B cell (primary cell): ENCODE data around the gene SNX14. TPM values are rescaled to one million over a fixed set of nuclear protein-coding genes. Genes with fewer than 3 reads are reported as not detected.
"Not testable (repeated sequence)": the region's sequence is repeated elsewhere in the genome, so short reads cannot be mapped to it uniquely, and the experiment has no call there.

ENCODE experiments used
- ATAC-seq: fragments of 200-7000 bp; cut with Tn5 transposase; one replicate; pipeline ENCODE4 v1.10.0; 2021; ENCODE audit warnings: low read depth, mild to moderate bottlenecking, moderate number of reproducible peaks, moderate library complexity
- CTCF ChIA-PET: fragments of 350-600 bp; sonication (Branson Sonifier 250); formaldehyde crosslinking; loops from one replicate; lab custom pipeline; 2021; ENCODE audit warnings: antibody characterized with exemption, inconsistent platforms; lab: Charles Lee
- POLR2A ChIA-PET: fragments of 350-600 bp; sonication (Branson Sonifier 250); formaldehyde crosslinking; loops from one replicate; lab custom pipeline; 2021; ENCODE audit warnings: antibody characterized with exemption; lab: Charles Lee
- DNase-seq: peaks from one replicate; pipeline ENCODE4 v3.0.0; 2013
- H2AFZ ChIP-seq: 2 replicates; pipeline ENCODE4 v1.6.1; 2012; ENCODE audit warnings: mild to moderate bottlenecking, low read depth, low read length; ENCODE audit not compliant: insufficient read depth, poor library complexity, severe bottlenecking
- H3K27ac ChIP-seq, 2 donors: 1 replicate in 1 of 2; 2 replicates in 1 of 2; pipeline ENCODE4 v1.5.1; 2012 to 2013; ENCODE audit warnings: low read length in 2 of 2, mild to moderate bottlenecking in 2 of 2, moderate library complexity in 1 of 2
- H3K27me3 ChIP-seq, 4 experiments: fragments of 200-600 bp in 1 of 4; sonication (generic) in 1 of 4; replicated peaks in 1 of 4; 1 replicate in 2 of 4; 2 replicates in 2 of 4; pipeline versions ENCODE4 v1.6.1 to v1.7.0; 2013 to 2016; ENCODE audit warnings: low read length in 3 of 4, mild to moderate bottlenecking in 2 of 4, mixed read lengths in 1 of 4, moderate library complexity in 1 of 4; ENCODE audit not compliant: insufficient read depth in 4 of 4, control insufficient read depth in 3 of 4; ENCODE audit errors: control extremely low read depth in 1 of 4
- H3K36me3 ChIP-seq, 2 experiments: replicated peaks in 1 of 2; 1 replicate in 1 of 2; 2 replicates in 1 of 2; pipeline versions ENCODE4 v1.6.1 to v1.7.1; 2013; ENCODE audit warnings: low read length in 1 of 2; ENCODE audit not compliant: insufficient read depth in 2 of 2, control insufficient read depth in 1 of 2; ENCODE audit errors: control extremely low read depth in 1 of 2, extremely low read depth in 1 of 2
- H3K4me1 ChIP-seq, 2 donors: fragments of 200-600 bp in 1 of 2; sonication (generic) in 1 of 2; 1 replicate in 1 of 2; 2 replicates in 1 of 2; pipeline versions ENCODE4 v1.5.1 to v1.6.1; 2013 to 2017; ENCODE audit warnings: low read length in 2 of 2; ENCODE audit not compliant: control insufficient read depth in 2 of 2, insufficient read depth in 2 of 2
- H3K4me2 ChIP-seq: replicated peaks from 2 replicates; pipeline ENCODE3; 2012; ENCODE audit warnings: mild to moderate bottlenecking, low read depth, low read length; ENCODE audit not compliant: poor library complexity, severe bottlenecking
- H3K4me3 ChIP-seq, 5 experiments: fragments of 200-600 bp in 1 of 5; sonication (generic) in 1 of 5; 1 replicate in 3 of 5; 2 replicates in 2 of 5; pipeline versions ENCODE4 v1.5.1 to v1.7.0; 2011 to 2016; ENCODE audit warnings: low read length in 4 of 5, mild to moderate bottlenecking in 4 of 5, low read depth in 2 of 5, control low read depth in 1 of 5, moderate library complexity in 1 of 5; ENCODE audit not compliant: insufficient read depth in 1 of 5; ENCODE audit errors: control extremely low read depth in 1 of 5, extremely low read depth in 1 of 5
- H3K79me2 ChIP-seq: fragments of 200-600 bp; sonication (generic); one replicate; pipeline ENCODE4 v1.6.0; 2016; ENCODE audit warnings: low read length; ENCODE audit not compliant: control insufficient read depth, insufficient read depth
- H3K9ac ChIP-seq: fragments of 200-600 bp; sonication (generic); 2 replicates; pipeline ENCODE4 v1.6.1; 2017; ENCODE audit warnings: mild to moderate bottlenecking, low read length, moderate library complexity
- H3K9me3 ChIP-seq, 3 donors: one replicate each; pipeline versions ENCODE4 v1.6.1 to v1.7.1; 2013; ENCODE audit warnings: low read length in 2 of 3; ENCODE audit not compliant: control insufficient read depth in 2 of 3, insufficient read depth in 1 of 3; ENCODE audit errors: control extremely low read depth in 1 of 3
- H4K20me1 ChIP-seq: 2 replicates; pipeline ENCODE4 v1.6.0; 2012; ENCODE audit warnings: mild to moderate bottlenecking, low read length; ENCODE audit not compliant: insufficient read depth, control insufficient read depth, poor library complexity, severe bottlenecking
- H3K27ac Mint-ChIP-seq: one replicate; pipeline ENCODE4 v1.8.0; 2021; ENCODE audit warnings: mixed read lengths
- H3K27me3 Mint-ChIP-seq: one replicate; pipeline ENCODE4 v1.8.0; 2021; ENCODE audit warnings: mixed read lengths
- H3K4me1 Mint-ChIP-seq: one replicate; pipeline ENCODE4 v1.8.0; 2021; ENCODE audit warnings: mixed read lengths
- H3K4me3 Mint-ChIP-seq: one replicate; pipeline ENCODE4 v1.8.0; 2021; ENCODE audit warnings: mixed read lengths
- H3K9me3 Mint-ChIP-seq: one replicate; pipeline ENCODE4 v1.8.0; 2022; ENCODE audit warnings: mixed read lengths; ENCODE audit not compliant: insufficient read depth
- CTCF ChIP-seq: fragments of 200-600 bp; IDR thresholded peaks from one replicate; pipeline ENCODE4 v1.8.0; 2022; ENCODE audit warnings: antibody characterized with exemption, mild to moderate bottlenecking
- EZH2 ChIP-seq: IDR thresholded peaks from 2 replicates; pipeline ENCODE4 v1.6.1; 2012; ENCODE audit warnings: borderline replicate concordance, low read depth, mild to moderate bottlenecking, moderate library complexity, low read length; ENCODE audit not compliant: insufficient read depth, poor library complexity, severe bottlenecking
- WGBS: methylation state at CpG from one replicate; pipeline ENCODE4 v1.1.5; 2013; ENCODE audit warnings: missing lambda C conversion rate; ENCODE audit not compliant: insufficient coverage; 5-methylcytosine and 5-hydroxymethylcytosine counted together
- intact Hi-C: fragments of 100-400 bp; cut with micrococcal nuclease; formaldehyde crosslinking; loops from one replicate; pipeline ENCODE4 v1.10.0; 2022
- polyA plus RNA-seq: library from polyadenylated mRNA; depleted of rRNA; stranded (reverse); fragments of >200 nt; gene quantifications from 2 replicates; pipeline ENCODE4 v1.2.3, GENCODE V29; 2012
- total RNA-seq, 2 donors: library from RNA; stranded (reverse); fragments of 120-200 nt in 1 of 2; gene quantifications; 1 replicate in 1 of 2; 2 replicates in 1 of 2; pipeline versions ENCODE4 v1.2.3 to v1.2.4, GENCODE V29; 2013 to 2022

Gene SNX14
- total and polyA plus RNA-seq, 2 donors (not counting 1 experiment from before 2014, with no cell fraction given) = 36.9 to 80.0 TPM

- Histone ChIP-seq H4K20me1 (peaks cover 45% of the 10 kb centered on the region), H3K9me3 (no peaks in the 10 kb centered on the region), H3K4me3 (no peak overlapping the region), H3K79me2 (peaks cover 96% of the 10 kb centered on the region), H3K27me3 (no peaks in the 10 kb centered on the region), H3K4me2 (no peak overlapping the region), H3K4me1 (peaks cover 15 to 22% of the 10 kb centered on the region in 2 donors), H2AFZ (no peak overlapping the region), H3K27ac (peak overlapping the region in 1 of 2 donors; percentile 2), H3K36me3 (peaks cover 3 to 64% of the 10 kb centered on the region in 2 experiments), H3K9ac (no peak overlapping the region)
- Mint-ChIP-seq H3K4me3 (no peak overlapping the region), H3K4me1 (peaks cover 41% of the 10 kb centered on the region), H3K27me3 (no peaks in the 10 kb centered on the region), H3K27ac (no peak overlapping the region), H3K9me3 (no peaks in the 10 kb centered on the region)
- WGBS = no CpG with 5 or more reads among the region's 3 CpGs
- DNase-seq = no peak
- POLR2A ChIA-PET = no interaction called here
- intact Hi-C loops = no loop called here
- CTCF ChIA-PET = interaction anchor here (1.2 kb wide), 1 partner anchor 29 kb away, joined by 3 read pairs; no protein-coding TSS in a partner anchor
- ATAC-seq = no peak
- TF ChIP-seq EZH2 (no peak), CTCF (no peak)
Observed at GRCh38 chr6:85637579-85637978, 43.9 kb upstream of the SNX14 start.

GRCh38 chr6:85632164-85632942, 38.7 kb upstream of the SNX14 start:
- intact Hi-C loops = no loop called here
- no peak for TF ChIP-seq CTCF
- TF ChIP-seq EZH2 = no peak
- H3K36me3 ChIP-seq = peaks cover 5 to 77% of the 10 kb centered on the region in 2 experiments
- Mint-ChIP-seq H3K27ac (no peak overlapping the region), H3K27me3 (no peaks in the 10 kb centered on the region), H3K4me1 (peaks cover 24% of the 10 kb centered on the region), H3K9me3 (no peaks in the 10 kb centered on the region), H3K4me3 (no peak overlapping the region)
- peaks cover 94% of the 10 kb centered on the region for H3K79me2 ChIP-seq
- CTCF ChIA-PET = interaction anchor here (1.1 kb wide), 1 partner anchor 43 kb away, joined by 3 read pairs; no protein-coding TSS in a partner anchor
- no peak overlapping the region for H3K4me2 ChIP-seq
- ATAC-seq = no peak
- peaks cover 66% of the 10 kb centered on the region for H4K20me1 ChIP-seq
- no peak overlapping the region for H3K4me3 ChIP-seq
- H3K27ac ChIP-seq = no peak overlapping the region
- no peak for DNase-seq
- no peak overlapping the region for H3K9ac ChIP-seq
- H3K9me3 ChIP-seq = no peaks in the 10 kb centered on the region
- 100% methylated on average over 4 of the region's 6 CpGs for WGBS
- H2AFZ ChIP-seq = no peak overlapping the region
- no peaks in the 10 kb centered on the region for H3K4me1 ChIP-seq
- no peaks in the 10 kb centered on the region for H3K27me3 ChIP-seq
- POLR2A ChIA-PET = no interaction called here

- DNase-seq, H3K4me1 ChIP-seq, H3K27me3 ChIP-seq, H3K27ac ChIP-seq, H3K9me3 ChIP-seq, H3K4me2 ChIP-seq, H3K9ac ChIP-seq, H3K4me3 ChIP-seq, H3K9me3 Mint-ChIP-seq, H3K27me3 Mint-ChIP-seq, H2AFZ ChIP-seq, intact Hi-C loops, POLR2A ChIA-PET, H3K4me3 Mint-ChIP-seq, ATAC-seq: not testable (repeated sequence)
- Histone ChIP-seq H3K79me2 (peaks cover 93% of the 10 kb centered on the region), H4K20me1 (peaks cover 75% of the 10 kb centered on the region), H3K36me3 (peaks cover 5 to 76% of the 10 kb centered on the region in 2 experiments)
- CTCF ChIA-PET = interaction anchor here (0.6 to 1.1 kb wide), 3 partner anchors 44 to 310 kb away, joined by 3 read pairs; no protein-coding TSS in a partner anchor
- WGBS = 87% methylated on average over 5 of the region's 5 CpGs
- Mint-ChIP-seq H3K27ac (peak overlapping the region; percentile 38), H3K4me1 (peaks cover 22% of the 10 kb centered on the region)
Observed at GRCh38 chr6:85631117-85631516, 37.5 kb upstream of the SNX14 start.
